Retinal pigment epithelial cell (primary cell): ENCODE data around the gene ASTL.

Experiments used
- DNase-seq: peaks from one replicate; pipeline ENCODE4 v3.0.0-alpha.2; 2010; ENCODE audit warnings: low read depth
- H3K4me3 ChIP-seq: 2 replicates; pipeline ENCODE4 v1.5.1; 2011; ENCODE audit warnings: mild to moderate bottlenecking, low read length, control low read depth, moderate library complexity
- TF ChIP-seq, protein P1 (sequence below): conservative IDR thresholded peaks from 2 replicates; pipeline ENCODE4 v1.5.1; 2011; ENCODE audit warnings: low read depth, low read length, control low read depth, inconsistent platforms

The ASTL gene

DNA sequence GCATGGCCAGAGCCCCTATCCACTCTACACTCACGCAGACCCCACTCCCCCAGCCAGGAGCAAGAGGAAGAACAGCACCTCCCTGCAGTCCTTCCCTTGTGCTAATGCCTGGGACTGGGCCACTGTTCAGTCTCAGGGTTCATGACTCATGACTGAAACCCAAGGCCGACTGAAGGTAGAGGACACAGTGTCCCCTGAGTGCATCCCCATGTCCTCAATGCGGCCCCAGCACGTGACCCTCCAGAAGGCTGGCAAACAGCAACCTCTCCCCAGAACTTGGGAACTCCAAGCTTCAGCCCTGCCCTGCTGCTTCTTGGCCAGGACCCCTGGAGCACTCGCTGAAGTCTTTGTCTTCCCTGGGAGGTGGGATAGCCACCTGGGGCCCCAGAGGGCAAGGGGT, 15.9 kb downstream of the ASTL start:
- TF ChIP-seq, protein P1, sequence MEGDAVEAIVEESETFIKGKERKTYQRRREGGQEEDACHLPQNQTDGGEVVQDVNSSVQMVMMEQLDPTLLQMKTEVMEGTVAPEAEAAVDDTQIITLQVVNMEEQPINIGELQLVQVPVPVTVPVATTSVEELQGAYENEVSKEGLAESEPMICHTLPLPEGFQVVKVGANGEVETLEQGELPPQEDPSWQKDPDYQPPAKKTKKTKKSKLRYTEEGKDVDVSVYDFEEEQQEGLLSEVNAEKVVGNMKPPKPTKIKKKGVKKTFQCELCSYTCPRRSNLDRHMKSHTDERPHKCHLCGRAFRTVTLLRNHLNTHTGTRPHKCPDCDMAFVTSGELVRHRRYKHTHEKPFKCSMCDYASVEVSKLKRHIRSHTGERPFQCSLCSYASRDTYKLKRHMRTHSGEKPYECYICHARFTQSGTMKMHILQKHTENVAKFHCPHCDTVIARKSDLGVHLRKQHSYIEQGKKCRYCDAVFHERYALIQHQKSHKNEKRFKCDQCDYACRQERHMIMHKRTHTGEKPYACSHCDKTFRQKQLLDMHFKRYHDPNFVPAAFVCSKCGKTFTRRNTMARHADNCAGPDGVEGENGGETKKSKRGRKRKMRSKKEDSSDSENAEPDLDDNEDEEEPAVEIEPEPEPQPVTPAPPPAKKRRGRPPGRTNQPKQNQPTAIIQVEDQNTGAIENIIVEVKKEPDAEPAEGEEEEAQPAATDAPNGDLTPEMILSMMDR: no peak
- no peak overlapping the region for H3K4me3 ChIP-seq
- no peak for DNase-seq

DNA sequence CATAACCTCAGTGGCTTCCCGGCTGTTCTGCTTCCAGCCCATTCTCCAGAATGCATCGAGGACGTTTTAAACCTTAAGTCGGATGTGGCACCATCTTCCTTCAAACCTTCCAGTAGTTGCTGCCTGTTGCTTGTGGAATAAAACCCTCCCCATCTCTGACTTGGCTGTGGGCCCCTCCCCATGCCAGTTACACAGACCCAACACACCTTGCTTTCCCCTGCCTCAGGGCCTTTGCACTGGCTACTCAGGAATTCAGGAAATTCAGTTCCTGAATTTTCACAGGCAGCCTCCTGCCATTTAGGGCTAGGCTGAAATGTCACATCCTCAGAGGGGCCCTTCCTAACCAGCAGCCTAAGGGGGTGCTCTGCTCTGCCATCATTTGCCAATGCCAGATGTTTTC, 16.9 kb downstream of the ASTL start:
- TF ChIP-seq, protein P1: no peak
- DNase-seq: no peak
- H3K4me3 ChIP-seq: no peak overlapping the region

DNA sequence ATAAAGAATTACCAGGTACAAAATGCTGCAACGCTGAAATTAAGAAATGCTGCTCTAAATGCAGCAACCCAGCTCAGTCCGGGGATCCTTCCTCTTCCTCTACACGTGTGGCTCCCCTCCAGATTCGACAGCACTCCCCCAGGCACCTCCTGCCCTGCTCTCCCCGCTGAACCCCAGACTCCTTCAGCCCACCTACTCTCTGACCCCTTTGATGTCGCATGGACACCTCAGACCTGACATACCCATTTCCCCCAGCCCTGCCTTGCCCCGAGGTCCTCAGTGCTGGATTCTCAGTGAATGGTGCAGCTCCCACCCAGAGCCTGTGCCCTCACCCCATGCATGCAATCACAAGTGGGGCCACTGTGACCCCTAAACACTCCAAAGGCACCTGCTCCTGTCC, 17.3 kb downstream of the ASTL start:
- TF ChIP-seq, protein P1: no peak
- no peak for DNase-seq
- H3K4me3 ChIP-seq: no peak overlapping the region

DNA sequence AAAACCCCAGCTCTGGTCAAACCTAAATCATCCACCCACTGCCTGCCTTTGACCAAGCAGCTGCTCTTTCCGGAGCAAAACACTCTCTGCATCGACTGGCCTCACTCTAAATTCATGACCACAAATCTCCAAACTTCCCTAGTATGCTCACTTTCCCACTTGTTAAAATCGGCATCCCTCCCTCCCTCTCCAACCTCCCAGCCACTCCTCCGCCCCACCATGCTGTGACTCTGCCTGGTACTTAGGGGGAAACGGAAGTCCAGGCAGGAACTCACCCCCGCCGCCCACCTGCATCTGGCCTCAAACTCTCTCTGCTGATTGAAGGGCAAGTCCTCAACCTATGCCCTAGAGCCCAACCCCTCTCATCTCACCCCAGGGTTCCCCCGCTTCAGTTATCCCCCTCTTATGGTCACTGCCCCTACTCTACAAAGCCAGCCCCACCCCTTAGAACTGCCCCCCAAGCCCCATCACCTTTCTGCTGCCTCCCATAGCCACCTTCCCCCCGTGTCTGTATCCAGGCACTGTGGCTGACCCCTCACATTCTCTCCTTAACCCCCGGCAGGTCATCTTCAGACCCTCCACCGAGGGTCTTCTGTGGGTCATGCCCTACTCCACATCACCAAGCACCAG, 18.1 kb downstream of the ASTL start:
- TF ChIP-seq, protein P1: no peak
- DNase-seq: no peak
- no peak overlapping the region for H3K4me3 ChIP-seq

DNA sequence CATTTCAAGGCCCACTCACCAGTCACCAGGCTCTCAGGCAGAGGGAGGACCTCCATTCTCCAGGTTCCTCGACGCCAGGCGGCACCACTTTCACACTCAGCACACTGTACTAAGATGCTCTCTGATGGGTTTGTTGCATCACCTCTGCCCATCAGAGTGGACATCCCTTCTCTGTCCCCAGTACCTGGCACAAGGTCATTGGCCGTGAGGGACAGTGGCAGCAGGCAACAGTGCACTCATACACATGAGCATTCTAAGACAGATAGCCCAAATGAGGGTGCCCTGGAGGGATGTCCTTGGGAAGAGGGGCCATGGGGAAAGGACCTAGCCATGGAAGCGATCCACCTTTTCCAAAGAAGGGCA, 18.9 kb downstream of the ASTL start:
- DNase-seq: no peak
- TF ChIP-seq, protein P1: no peak
- no peak overlapping the region for H3K4me3 ChIP-seq

DNA sequence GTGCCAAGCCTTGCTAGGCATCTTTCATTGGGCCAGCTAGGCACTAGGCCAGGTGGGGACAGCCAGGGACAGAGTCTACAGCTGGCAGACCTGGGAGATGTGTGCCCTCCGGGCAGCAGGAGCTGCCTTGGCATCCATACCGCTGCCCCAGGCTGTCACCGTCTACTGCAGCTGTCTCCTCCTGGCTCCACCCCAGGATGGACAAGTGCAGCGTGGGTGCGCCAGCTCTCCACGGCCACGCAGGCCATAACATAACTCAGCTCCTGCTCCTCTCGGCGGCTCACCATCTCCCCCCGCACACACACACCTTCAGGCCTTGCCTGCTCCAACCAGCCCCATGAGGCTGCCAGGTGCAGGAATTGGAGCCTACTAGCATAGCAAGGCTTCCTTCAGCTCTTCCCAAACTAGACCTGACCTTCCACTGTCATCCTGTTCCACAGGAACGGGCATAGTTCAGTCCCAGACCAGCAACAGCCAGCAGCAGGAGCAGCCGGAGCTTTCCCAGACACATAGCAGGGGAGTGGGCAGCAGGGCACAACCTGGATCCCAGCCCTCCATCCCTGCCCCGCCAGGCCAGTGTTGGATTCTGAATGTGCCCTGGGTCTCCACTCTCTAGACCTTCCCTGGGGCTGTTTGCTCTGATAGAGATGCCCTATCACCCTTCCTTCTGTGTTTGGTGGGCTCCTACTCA, 19.5 kb downstream of the ASTL start:
- TF ChIP-seq, protein P1: no peak
- DNase-seq: no peak
- no peak overlapping the region for H3K4me3 ChIP-seq

DNA sequence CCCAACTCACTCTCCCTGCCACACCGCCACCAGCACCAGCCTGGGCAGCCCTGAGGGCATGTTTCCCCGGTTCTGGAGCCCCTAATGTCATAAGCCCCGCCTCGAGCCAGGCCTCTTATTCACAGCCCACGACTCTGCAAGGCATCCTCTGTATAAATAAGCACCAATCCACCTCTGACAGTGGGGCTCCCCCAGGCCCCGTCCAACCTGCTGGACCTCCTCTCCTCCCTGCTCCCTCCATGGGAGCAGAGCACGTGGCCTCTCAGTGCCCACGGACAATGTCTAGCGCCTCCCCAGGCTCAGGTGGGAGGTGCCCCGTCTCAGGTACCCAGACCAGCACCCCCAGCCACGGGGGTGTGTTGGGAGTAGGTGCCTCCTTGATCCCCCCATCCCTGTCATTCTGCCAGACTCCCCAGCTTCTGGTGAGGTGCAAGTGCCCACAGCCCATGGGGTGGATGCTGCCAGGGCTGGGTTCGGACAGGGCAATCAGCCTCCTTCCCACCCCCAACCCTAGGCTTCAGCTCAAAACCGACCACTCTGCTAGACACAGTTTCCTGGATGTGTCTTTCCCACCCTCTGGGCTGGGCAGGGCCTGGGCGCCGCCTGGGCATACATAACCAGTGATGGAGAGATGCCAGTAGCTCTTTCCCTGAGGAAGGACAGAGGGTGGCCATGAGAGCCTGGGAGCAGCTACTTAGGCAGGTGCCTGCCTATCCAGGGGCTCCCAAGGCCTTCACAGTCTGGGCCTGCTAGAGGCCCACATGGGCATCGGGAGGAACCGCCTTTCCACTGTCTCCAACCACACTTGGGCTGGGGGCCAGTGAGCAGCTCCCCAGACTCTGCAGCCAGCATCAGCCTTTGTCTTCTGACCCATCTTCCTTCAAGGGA, 20.4 kb downstream of the ASTL start:
- TF ChIP-seq, protein P1: peak; percentile 10
- no peak overlapping the region for H3K4me3 ChIP-seq
- no peak for DNase-seq
